ENCODE data around the gene DCTD.

Gene DCTD

DNA sequence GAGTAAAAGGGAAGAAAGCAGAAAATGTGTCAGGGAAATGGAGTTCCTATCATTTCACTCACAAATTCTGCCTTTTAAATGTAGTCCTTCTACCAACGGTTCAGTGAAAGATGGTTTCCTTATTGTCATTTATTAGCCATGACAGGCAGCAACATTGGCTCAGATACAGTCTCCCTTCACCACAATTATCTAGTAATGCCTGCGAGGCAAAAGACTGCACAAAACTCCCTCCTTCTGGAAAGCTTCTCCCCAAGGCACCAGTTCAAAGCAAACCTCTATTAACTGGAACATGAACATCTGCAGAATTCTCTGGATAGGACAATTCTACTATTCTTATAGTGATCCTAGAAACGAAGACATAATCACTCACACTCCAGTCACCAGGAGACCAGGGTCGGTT lies 28.3 kb downstream of the DCTD start:
- DNase-seq, result no peak

DNA sequence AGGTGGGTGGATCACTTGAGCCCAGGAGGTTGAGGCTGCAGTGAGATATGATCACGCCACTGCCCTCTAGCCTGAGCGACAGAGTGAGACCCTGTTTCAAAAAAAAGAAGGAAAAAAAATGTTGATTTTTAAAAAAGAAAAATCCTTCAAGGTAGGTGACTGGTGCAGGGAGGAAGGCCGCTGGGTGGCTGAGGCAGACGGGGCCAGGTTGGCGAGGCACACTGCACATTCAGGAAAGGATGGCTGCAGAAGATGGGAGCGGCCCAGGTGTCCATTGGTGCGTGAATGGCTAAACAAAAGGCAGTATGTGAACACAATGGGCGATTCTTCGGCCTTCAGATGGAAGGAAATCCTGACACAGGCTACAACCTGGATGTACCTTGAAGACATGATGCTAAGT lies 30.4 kb downstream of the DCTD start:
- no peak for DNase-seq

GRCh38 chr4:182886205-182886604 lies 31.0 kb downstream of the DCTD start:
- DNase-seq, result no peak

DNA sequence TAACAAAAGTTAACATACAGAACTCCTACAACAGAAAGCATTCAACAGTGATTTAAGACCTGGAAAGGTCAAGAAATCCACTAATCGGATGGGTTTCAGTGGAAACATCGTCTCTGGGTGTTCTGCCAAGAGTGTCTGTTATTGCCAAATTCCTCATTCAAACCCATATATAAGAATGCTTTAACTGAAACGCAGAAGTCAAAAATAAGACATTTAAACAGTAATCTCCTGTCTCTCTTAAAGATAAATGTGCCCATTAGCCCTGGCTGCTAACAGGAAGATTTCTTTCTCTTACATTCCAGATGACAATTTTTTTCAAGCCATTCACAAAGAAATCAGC lies 31.5 kb downstream of the DCTD start:
- DNase-seq, result no peak

DNA sequence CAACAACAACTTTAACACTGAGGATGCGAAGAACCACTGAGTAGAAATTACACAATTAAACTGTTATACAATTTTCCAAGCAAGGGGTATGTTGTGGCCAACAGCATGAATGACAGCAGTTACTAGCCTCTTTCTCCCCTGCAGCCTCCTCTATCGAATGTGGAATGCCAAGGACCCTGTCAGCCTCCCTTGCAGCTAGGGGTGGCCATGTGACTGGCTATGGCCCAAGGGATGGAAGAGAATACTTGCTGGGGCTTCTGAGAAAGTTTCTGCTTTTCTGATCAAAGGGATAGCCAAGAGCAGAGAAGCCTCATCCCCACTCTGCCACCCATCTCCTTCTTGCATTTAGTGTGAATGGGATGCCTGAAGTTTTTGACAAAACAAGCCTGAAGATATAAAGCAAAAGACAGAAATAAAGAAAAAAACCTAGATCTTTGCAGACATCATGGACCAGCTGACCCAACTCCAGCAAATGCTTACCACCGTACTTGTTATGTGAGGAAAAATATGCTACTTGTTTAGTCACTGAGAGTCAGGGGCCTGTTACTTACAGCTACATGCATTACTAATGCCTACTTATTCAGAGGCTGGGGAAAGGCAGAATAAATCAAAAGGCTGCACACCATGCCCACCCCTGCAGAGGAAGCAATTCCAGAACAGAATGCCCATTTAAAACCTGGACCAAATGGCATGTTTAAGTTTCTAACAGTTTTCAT lies 32.0 kb downstream of the DCTD start:
- DNase-seq, result no peak

GRCh38 chr4:182884040-182884439 lies 33.1 kb downstream of the DCTD start:
- no peak for DNase-seq

GRCh38 chr4:182883351-182883750 lies 33.8 kb downstream of the DCTD start:
- DNase-seq, result no peak

DNA sequence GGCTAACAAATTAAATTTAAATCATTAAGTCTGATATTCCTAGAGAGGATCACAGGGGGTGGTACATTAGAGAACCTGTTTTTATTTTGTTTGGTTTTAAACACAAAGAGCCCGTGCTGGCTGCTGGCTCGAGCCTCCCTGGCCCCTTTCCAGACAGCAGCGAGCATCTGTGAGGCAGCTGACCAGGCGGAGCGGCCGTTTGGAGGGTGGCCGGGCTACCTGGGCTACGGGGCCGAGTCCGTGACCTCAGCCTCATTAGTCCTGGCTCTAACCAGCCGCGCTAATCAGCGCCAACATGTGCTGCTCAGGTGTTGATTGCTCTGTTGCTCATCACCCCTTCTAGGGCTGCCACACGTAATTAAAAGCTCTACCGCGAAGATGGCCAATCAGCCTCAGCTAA lies 35.3 kb downstream of the DCTD start:
- DNase-seq, result no peak

GRCh38 chr4:182880387-182881356 lies 36.5 kb downstream of the DCTD start:
- DNase-seq, result no peak

DNA sequence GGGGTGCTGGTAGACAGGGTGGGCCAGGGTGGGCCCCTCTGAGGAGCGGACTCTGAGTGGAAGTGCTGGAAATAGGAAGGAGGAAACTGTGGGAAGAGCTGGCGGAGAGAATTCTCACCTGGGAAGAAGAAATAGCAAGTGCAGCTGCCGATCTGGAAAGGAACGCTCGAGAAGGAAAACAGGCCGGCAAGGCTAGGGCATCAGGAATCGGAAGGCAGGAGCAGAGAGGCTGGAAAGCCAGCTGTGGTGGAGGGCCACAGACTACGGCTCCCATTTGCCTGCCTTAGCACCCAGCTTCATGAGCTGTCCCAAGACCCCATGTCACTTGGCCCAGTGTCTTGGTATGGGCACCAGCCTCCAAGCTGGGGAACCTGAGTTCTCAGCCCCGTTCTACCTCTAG lies 37.3 kb downstream of the DCTD start:
- no peak for DNase-seq

DNA sequence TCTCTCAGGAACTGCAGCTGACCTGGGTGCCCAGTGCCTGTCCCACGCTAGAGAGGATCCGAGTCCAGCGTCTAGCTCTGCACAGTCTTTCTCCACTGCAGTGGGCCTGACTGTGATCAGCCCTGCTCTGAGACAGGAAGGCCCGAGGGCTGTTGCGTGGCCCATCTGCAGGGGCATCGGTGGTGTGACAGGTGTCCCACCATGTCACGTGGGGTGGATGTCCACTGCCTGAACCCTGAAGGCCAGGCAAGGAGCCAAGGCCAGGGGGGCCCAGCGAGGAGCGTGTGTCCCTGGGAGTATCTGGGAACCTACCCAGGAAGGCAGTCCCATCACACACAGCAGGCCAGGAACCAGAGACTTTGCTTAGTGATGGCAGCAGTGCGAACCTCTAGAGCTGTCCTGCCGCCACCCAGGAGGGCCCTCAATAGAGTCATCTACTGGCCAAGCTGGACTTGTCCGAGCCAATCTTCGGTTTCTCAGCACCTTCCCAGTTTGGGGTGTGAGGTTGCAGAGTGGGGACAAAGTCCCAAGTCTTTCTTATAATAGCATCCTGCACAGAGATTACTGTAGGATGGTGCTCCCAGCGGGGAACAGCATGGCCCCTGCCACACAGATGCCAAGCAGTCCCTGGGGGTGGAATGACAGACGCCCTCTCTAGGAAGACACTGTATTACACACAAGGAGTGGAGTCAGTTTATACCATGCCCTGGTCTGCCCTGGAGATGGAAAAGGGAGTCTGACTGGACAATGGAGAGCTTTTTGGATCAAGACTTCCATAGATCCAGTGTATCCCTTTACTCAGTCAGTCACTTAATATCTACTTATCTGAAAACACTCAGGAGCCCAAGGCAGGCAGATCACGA lies 38.3 kb downstream of the DCTD start:
- DNase-seq, result no peak

DNA sequence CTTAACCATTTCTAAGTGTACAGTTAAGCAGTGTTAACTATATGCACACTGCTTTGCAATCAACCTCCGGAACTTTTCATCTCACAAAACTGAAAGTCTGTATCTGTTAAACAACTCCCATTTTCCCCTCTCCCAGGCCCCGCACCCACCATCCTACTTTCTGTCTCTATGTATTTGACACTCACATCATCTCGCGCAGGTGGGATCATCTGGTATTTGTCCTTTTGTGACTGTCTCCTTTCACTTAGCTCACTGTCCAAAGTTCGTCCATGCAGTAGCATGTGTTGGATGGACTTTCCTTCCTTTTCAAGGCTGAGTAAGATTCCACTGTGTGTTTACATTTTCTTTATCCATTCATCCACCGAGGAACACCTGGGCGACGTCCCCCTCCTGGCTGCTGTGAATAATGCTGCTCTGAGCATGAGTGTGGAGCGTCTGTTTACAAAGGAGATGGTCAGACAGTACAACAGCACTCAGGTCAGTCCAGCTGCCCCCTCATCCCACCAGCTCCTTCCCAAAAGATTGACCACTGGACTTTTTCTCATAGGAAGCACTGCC lies 39.8 kb downstream of the DCTD start:
- no peak for DNase-seq

GRCh38 chr4:182876427-182876826 lies 40.8 kb downstream of the DCTD start:
- DNase-seq, result no peak

GRCh38 chr4:182875453-182876405 lies 41.5 kb downstream of the DCTD start:
- DNase-seq, result no peak

- no peak for DNase-seq
Observed at GRCh38 chr4:182874797-182875345, 42.3 kb downstream of the DCTD start.

- DNase-seq, result no peak
Observed at GRCh38 chr4:182874304-182874751, 42.9 kb downstream of the DCTD start.

GRCh38 chr4:182873726-182874125 lies 43.5 kb downstream of the DCTD start:
- DNase-seq, result no peak

GRCh38 chr4:182873289-182873688 lies 43.9 kb downstream of the DCTD start:
- DNase-seq, result no peak

DNA sequence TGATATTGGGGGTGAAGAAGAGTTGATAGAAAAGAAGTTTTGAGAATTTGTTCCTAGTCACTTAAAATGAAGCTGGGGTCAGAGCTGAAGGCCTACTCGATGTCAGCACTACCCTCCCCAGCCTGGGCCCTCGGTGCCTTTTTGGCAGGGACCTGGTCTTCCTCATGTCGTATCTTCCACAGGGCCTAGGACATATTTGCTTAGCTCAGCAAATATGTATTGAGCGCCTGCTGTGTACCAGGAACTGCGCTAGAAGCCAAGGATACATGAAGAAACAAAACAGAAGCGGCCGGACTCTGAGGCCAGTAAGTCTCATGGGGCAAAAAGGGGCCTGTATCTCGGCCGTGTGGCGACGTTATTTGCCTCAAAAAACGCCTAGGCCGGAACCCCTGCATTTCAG lies 44.3 kb downstream of the DCTD start:
- no peak for DNase-seq

DNA sequence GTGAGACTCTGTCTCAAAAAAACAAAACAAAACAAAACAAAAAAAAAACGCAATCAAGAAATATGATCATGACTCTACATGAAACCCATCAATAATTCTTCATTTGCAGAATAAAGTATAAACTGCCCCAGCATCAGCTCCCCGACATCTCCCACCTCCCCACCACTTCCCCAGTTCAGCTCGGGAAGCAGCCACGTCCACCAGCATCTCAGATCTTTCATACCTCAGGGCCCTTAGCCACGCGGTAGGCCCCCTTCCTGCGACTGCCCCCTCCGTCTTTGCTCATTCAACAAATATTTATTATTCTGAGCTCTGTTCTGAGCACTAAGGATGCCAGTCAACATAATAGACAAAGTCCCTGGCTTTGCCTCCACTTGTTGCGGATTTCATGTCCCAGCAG lies 45.6 kb downstream of the DCTD start:
- no peak for DNase-seq

GRCh38 chr4:182869697-182870096 lies 47.5 kb downstream of the DCTD start:
- DNase-seq, result no peak
